Gastrocnemius medialis (tissue), 4 donors: ENCODE data around the gene ECE2. TPM values are rescaled to one million over a fixed set of nuclear protein-coding genes. Genes with fewer than 3 reads are reported as not detected.

Experiments used
- ATAC-seq, 2 donors: fragments of 150-250 bp; one replicate each; pipeline ENCODE4 v1.9.1; 2016
- DNase-seq, 2 donors: peaks; one replicate each; pipeline ENCODE4 v3.0.0-alpha.2; 2019
- H3K27ac ChIP-seq, 4 donors: fragments of 200-600 bp; sonication (generic); 1 replicate in 1 of 4; 2 replicates in 3 of 4; pipeline ENCODE4 v1.5.1; 2016 to 2018; ENCODE audit warnings: mild to moderate bottlenecking in 2 of 4, moderate library complexity in 1 of 4
- H3K27me3 ChIP-seq, 3 donors: fragments of 200-600 bp; sonication (generic) in 2 of 3; 1 replicate in 1 of 3; 2 replicates in 2 of 3; pipeline versions ENCODE4 v1.5.1 to v1.6.0; 2016 to 2019; ENCODE audit warnings: mild to moderate bottlenecking in 1 of 3, moderate library complexity in 1 of 3
- H3K36me3 ChIP-seq, 2 donors: fragments of 200-600 bp; sonication (generic) in 1 of 2; one replicate each; pipeline ENCODE4 v1.5.1; 2017 to 2018
- H3K4me1 ChIP-seq, 2 donors: fragments of 200-600 bp; sonication (generic) in 1 of 2; one replicate each; pipeline ENCODE4 v1.5.1; 2016 to 2017; ENCODE audit warnings: mild to moderate bottlenecking in 2 of 2
- H3K4me3 ChIP-seq, 4 donors: fragments of 200-600 bp; sonication (generic) in 3 of 4; 1 replicate in 1 of 4; 2 replicates in 3 of 4; pipeline ENCODE4 v1.5.1; 2016 to 2019; ENCODE audit warnings: mild to moderate bottlenecking in 2 of 4
- H3K9me3 ChIP-seq, 3 donors: fragments of 200-600 bp; sonication (generic) in 2 of 3; 1 replicate in 1 of 3; 2 replicates in 2 of 3; pipeline ENCODE4 v1.5.1; 2016 to 2019
- POLR2A ChIP-seq, 2 donors: fragments of 450-650 bp; IDR thresholded peaks; one replicate each; pipeline ENCODE4 v1.6.1; 2017; ENCODE audit warnings: antibody characterized with exemption in 2 of 2, mild to moderate bottlenecking in 2 of 2, moderate library complexity in 2 of 2
- in situ Hi-C, 4 donors: fragments of 200-750 bp; cut with MboI; loops; one replicate each; pipeline versions ENCODE4 v1.15.0 to v1.8.0; 2017; ENCODE audit warnings: low sequenced_read_pairs in 4 of 4
- intact Hi-C: fragments of 100-400 bp; cut with DNase I; formaldehyde crosslinking; loops from one replicate; pipeline ENCODE4 v1.15.1; 2023; ENCODE audit warnings: low total_unique reads
- microRNA counts, 2 donors: library from miRNA; unstranded; fragments of <30 nt; microRNA quantifications; one replicate each; lab custom pipeline; 2016
- microRNA-seq, 2 donors: library from miRNA; unstranded; fragments of <30 nt; microRNA quantifications; one replicate each; pipeline ENCODE4, GENCODE V29; 2016; ENCODE audit warnings: borderline replicate concordance in 2 of 2
- total RNA-seq, 4 donors: library from RNA; depleted of rRNA; stranded (reverse); fragments of >200 nt; gene quantifications; one replicate each; pipeline versions ENCODE4 v1.1.0 to v1.2.3, GENCODE V29; 2016
- TF ChIP-seq, protein P1 (sequence below), 5 experiments: fragments of 450-650 bp in 3 of 5; fragments of 200-600 bp in 2 of 5; sonication (generic) in 2 of 5; IDR thresholded peaks in 4 of 5; conservative IDR thresholded peaks in 1 of 5; 1 replicate in 4 of 5; 2 replicates in 1 of 5; pipeline ENCODE4 v1.5.1; 2016 to 2019; ENCODE audit warnings: antibody characterized with exemption in 5 of 5, mild to moderate bottlenecking in 3 of 5, moderate library complexity in 3 of 5

ECE2 gene
- total RNA-seq, 4 donors from 2014 or later, result not detected

GRCh38 chr3:184341925-184342324 lies 66.1 kb downstream of the ECE2 start:
- TF ChIP-seq, protein P1, sequence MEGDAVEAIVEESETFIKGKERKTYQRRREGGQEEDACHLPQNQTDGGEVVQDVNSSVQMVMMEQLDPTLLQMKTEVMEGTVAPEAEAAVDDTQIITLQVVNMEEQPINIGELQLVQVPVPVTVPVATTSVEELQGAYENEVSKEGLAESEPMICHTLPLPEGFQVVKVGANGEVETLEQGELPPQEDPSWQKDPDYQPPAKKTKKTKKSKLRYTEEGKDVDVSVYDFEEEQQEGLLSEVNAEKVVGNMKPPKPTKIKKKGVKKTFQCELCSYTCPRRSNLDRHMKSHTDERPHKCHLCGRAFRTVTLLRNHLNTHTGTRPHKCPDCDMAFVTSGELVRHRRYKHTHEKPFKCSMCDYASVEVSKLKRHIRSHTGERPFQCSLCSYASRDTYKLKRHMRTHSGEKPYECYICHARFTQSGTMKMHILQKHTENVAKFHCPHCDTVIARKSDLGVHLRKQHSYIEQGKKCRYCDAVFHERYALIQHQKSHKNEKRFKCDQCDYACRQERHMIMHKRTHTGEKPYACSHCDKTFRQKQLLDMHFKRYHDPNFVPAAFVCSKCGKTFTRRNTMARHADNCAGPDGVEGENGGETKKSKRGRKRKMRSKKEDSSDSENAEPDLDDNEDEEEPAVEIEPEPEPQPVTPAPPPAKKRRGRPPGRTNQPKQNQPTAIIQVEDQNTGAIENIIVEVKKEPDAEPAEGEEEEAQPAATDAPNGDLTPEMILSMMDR (IDR thresholded peaks at IDR 0.05 in 4 of 5, conservative IDR thresholded peaks at IDR 0.05 in 1 of 5), result no peak
- TF ChIP-seq POLR2A (IDR thresholded peaks at IDR 0.05), result no peak
- Histone ChIP-seq H3K27ac (no peak overlapping the region), H3K9me3 (no peaks in the 10 kb centered on the region), H3K4me3 (no peak overlapping the region), H3K4me1 (peaks cover 36 to 43% of the 10 kb centered on the region in 2 donors), H3K36me3 (peaks cover 0 to 39% of the 10 kb centered on the region in 2 donors), H3K27me3 (no peaks in the 10 kb centered on the region)
- intact Hi-C loops (no loop called here), in situ Hi-C loops (no loop called here)
- no peak for ATAC-seq
- DNase-seq, result no peak

MicroRNA genes within 50 kb of the gene (microRNA counts, 767-probe panel; counts per million panel counts)
- microRNA hsa-miR-1224-3p (lab: Ali Mortazavi, UCI) (356 to 448 counts per million in 2 donors), microRNA hsa-miR-1224-5p (lab: Ali Mortazavi, UCI) (356 to 448 counts per million in 2 donors)

Small RNA genes within 50 kb of the gene (microRNA-seq; reads per million reads assigned to microRNA genes)
- 1.2 to 1.7 reads per million in 2 donors for gene MIR1224

Other genes with a start within 250 kb of the ECE2 start
- gene HTR3D, start 244.3 kb upstream of the ECE2 start, total RNA-seq, result not detected
- not detected for gene HTR3C, start 223.0 kb upstream of the ECE2 start, total RNA-seq
- not detected for gene HTR3E, start 179.0 kb upstream of the ECE2 start, total RNA-seq
- gene EIF2B5, start 140.7 kb upstream of the ECE2 start, total RNA-seq, result 10 to 100 TPM; 42.6 to 56.8 (median 53.4) TPM
- 10 to 100 TPM; 36.5 to 58.1 (median 48.0) TPM for gene DVL3, start 120.6 kb upstream of the ECE2 start, total RNA-seq
- gene AP2M1, start 101.2 kb upstream of the ECE2 start, total RNA-seq, result 100 to 1,000 TPM; 110 to 132 (median 117) TPM
- gene ABCF3, start 89.8 kb upstream of the ECE2 start, total RNA-seq, result 10 to 100 TPM; 52.6 to 96.4 (median 63.2) TPM
- gene VWA5B2, start 46.4 kb upstream of the ECE2 start, total RNA-seq, result not detected
- 10 to 100 TPM; 35.0 to 58.1 (median 50.1) TPM for gene ALG3, start 27.1 kb upstream of the ECE2 start, total RNA-seq
- gene EEF1AKMT4, start 26.4 kb upstream of the ECE2 start, total RNA-seq, result 10 to 100 TPM in 2 of 4 donors, 1 to 10 TPM in 2; 5.7 to 14.6 (median 8.5) TPM
- gene CAMK2N2, start 14.5 kb upstream of the ECE2 start, total RNA-seq, result not detected
- gene PSMD2, start 23.2 kb downstream of the ECE2 start, total RNA-seq, result 100 to 1,000 TPM; 560 to 831 (median 720) TPM
- gene EIF4G1, start 38.6 kb downstream of the ECE2 start, total RNA-seq, result 100 to 1,000 TPM; 474 to 863 (median 735) TPM
- gene FAM131A, start 61.6 kb downstream of the ECE2 start, total RNA-seq, result 10 to 100 TPM; 14.7 to 27.1 (median 18.8) TPM
- gene CLCN2, start 85.6 kb downstream of the ECE2 start, total RNA-seq, result 1 to 10 TPM in 2 of 4 donors, under 1 TPM in 2; 0.62 to 1.2 (median 0.92) TPM
- 10 to 100 TPM; 45.5 to 87.7 (median 53.0) TPM for gene POLR2H, start 85.7 kb downstream of the ECE2 start, total RNA-seq
- 1 to 10 TPM in 1 of 4 donors, under 1 TPM in 2, not detected in 1; 0.36 to 2.5 (median 0.69) TPM for gene THPO, start 102.2 kb downstream of the ECE2 start, total RNA-seq
- gene CHRD, start 104.0 kb downstream of the ECE2 start, total RNA-seq, result 1 to 10 TPM; 2.6 to 5.7 (median 3.4) TPM